SIG-M5 treated with dmso at 0.1 percent for 504 hours (cell line): ENCODE measurements around the gene HS3ST5.
"Not testable (repeated sequence)": the region's sequence is repeated elsewhere in the genome, so short reads cannot be mapped to it uniquely, and the experiment has no call there.

ENCODE experiments used
- DNase-seq: peaks from one replicate; lab custom pipeline; 2025; ENCODE audit not compliant: unreplicated experiment; lab: John Stamatoyannopoulos, UW

The HS3ST5 gene

DNA sequence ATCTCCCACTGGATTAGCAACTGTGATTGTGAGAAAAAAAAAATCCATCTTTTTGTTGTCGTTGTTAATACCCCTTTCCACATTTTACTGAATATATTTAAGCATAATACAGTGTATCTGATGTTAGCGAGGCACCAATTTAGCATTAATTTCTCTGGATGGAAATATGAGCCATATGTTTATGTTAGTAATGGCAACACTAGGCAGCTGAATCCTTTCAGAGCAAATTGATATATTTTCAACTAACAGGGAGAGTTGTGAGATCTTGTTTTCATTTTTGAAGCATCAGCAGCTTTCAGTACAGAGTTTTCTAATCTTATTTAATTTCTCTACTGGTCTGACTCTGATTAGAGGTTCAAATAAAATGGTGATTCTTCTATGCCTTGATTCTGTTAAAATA is 287.1 kb downstream of the HS3ST5 start:
- no peak for DNase-seq

DNA sequence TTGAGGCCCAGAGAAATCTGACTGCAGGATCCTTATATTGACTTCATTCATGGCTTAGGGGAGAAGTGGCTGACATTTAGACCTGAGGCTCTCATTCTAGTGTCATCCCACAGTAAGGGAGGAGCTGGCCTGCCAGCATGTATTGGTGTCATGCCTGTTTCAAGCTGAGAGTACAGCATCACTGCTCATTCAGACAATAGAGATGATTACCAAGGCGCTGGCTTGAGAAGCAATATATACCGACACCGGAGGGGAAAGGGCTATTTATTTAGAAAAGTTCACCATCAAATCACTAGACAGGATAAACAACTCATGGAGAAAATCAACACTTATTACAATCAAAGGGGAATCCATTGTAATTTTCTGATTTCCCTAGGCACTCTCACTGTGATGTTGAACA is 287.5 kb downstream of the HS3ST5 start:
- DNase-seq, result no peak

DNA sequence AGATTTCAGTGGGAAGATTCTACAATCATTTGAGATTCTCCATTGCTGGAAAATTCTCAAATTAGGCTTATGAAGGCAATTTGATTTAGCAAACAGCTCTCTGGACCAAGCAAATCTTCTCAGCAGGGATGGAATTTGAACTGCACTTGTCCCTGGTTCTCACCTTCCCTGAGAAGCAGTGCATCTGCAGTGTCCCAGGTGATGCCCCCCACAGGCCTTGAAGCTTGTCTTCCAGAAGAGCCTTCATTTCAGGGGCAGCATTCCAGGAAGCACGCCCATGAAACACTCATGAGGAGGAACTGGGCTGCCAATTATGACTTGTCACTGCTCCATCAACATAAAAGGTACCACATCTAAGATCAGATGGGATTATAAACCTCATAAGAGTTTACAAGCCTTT is 289.0 kb downstream of the HS3ST5 start:
- DNase-seq, result no peak

DNA sequence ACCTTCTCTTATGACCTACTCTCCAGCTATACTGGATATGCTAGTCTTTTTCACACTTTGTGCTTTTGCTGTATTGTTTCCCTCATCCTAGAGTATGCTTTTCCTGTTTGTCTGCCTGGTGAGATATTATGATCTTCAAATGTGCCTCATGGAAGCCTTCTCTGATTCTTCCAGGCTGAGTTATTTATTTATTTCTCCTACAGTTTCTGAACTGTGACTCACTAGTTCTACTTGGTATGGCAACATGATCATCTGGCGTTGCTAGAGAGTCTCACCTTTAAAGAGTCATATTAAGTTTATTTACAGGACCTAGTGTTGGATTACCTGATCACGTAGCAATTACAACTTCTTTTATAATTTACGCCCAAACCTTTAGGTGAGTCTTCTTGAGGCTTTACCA is 290.7 kb downstream of the HS3ST5 start:
- no peak for DNase-seq

DNA sequence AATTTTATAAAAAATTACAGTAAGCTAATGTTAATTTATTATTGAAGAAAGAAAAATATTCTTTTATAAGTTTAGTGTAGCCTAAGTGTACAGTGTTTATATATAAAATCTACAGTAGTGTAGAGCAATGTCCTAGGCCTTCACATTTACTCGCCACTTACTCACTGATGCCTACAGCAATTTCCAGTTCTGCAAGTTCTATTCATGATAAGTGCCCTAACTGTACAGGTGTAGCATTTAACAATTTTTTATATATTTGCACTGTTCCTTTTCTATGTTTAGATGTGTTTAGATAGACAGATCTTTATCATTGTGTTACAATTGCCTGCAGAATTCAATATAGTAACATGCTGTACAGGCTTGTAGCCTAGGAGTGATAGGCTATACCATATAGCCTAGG is 291.8 kb downstream of the HS3ST5 start:
- DNase-seq, result peak; percentile 38

DNA sequence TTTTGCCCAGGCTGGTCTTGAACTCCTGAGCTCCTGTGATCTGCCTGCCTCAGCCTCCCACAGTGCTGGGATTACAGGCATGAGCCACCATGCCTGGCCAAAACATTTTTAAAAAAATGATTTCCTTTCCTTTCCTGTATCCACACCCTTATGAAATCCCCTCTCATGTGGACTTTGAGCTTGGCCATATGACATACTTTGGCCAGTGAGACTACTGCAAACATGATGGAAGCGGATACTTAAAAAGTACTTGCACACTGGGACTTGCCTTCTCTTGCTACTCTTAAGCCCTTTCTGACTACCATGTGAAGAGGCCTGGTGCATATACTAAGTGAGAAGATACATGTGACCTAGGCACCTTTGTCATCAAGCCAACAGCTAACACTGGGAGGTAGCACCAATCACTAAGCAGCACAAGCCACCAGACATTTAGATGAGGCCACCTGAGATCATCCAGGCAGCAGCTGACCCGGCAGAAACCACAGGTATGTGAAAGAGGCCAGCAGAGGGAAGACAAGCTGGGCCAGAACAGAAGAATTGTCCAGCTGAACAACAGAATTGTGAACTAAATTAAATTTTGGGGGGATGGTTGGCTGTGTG is 293.4 kb downstream of the HS3ST5 start:
- DNase-seq, result no peak

DNA sequence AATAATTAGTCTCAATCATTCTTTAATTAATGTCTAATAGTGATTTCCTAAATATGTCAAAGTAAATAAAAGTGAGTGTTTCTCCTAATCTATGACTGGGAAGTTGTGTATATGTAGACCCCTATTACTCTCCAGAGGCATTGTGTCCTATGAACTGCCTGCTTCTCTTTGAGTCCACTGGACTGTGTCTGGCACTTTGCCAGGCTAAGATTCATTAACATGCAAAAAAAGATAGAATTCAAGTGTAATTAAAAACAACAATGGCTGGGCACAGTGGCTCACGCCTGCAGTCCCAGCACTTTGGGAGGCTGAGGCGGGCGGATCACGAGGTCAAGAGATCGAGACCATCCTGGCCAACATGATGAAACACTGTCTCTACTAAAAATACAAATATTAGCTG is 298.3 kb downstream of the HS3ST5 start:
- DNase-seq, result not testable (repeated sequence)

DNA sequence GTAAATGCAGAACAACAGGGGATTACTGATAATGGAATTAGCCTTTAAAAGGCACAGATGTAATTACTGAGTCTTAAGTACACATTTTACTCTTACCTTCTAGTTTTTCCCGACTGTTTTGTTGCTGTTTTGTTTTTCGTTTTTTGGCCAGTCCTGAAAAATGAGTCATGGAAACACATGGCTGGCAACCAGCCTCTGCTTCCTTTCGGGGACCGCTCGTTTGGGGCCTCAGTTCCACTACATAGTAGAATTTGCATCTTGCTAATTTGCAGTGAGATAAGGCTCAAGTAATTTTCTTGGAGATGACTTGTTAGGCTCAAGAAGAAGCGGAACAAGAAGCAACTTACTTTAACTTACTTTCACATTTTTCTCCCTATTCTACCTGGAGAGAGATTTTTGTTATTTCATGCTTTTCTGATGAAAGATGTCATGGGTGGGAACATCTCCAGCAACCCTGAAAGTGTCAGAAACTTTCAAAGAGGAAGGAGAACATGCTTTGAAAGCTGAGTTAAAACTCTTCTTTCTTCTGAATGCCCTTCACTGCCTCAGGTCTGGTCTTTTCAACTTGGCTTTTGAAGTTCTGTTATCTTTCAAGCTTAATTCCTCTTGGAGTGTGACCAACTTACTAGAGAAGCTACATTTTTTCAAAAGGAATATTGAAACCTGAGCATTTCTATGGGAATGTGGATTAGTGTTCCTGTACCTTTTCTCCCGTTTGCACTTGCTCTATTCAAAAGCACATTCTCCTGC is 300.4 kb downstream of the HS3ST5 start:
- no peak for DNase-seq

DNA sequence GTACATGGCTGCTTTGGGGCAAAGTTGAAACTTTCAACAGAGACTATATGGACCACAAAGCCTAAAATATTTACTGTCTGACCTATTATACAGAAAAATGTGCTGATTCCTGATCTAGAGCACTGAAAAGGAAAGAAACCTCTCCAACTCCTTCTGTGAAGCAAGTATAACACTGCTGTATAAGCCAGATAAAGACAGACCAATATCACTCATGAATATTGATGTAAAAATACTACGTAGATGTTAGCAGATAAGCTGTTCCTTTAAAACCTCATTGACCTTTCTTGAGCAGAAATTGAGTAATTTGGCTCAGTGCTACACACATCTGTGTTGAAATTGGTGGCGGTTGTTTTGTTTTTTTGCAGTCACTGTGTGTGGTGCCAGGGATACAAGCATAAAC is 302.0 kb downstream of the HS3ST5 start:
- DNase-seq, result no peak

DNA sequence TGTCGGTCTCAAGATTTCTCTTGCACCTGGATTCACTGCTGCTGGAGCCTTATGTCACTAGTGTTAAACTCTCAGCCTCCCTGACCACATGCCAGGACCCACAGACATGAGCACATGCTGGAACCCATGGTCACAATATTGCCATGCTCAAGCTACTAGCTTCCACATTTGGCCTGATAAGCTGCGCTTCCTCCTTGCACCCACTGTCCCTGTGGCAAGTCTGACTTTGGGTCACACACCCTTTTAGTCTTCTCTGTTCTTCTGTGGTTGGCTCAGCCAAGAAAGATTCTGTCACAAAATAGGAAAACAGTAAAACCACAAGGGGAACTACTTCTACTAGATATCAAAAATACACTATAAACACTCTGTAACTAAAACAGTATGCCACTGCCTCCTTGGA is 303.0 kb downstream of the HS3ST5 start:
- DNase-seq, result no peak

DNA sequence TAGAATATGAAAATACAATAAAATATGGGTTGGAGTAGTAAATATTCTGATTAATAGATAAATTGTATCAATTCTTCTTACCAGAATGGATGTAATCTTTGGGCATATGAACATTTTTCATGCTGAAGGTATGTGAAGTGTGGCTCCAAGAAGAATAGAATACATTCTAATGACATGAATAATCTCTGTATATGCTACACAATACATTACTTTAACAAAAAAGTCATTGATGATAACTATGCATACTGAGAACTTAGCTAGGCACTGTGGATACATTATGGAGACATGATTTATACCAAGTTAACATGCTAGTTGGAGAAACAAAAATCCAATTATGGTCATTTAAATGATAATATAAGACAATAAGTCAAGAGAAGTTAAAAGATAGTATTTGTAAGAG is 309.2 kb downstream of the HS3ST5 start:
- DNase-seq, result no peak

DNA sequence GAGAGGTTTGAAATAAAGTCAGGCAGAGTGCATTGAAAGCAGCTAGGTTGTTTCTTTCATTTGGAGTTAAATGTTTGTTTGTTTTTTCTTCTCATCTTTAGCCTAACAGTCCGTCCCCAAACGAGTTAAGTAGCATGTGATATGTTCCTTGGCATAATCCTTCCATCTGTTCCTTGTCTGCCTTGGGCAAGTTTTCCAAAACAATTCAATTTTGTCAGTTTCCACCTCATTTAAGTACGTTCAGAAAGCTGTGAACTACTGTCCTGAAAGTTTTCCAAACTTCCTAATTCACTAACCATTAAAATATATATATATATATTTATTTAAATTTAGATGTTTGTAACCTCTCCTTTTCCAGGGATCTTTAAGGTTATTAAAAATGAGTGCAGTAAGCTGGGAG is 310.1 kb downstream of the HS3ST5 start:
- no peak for DNase-seq

DNA sequence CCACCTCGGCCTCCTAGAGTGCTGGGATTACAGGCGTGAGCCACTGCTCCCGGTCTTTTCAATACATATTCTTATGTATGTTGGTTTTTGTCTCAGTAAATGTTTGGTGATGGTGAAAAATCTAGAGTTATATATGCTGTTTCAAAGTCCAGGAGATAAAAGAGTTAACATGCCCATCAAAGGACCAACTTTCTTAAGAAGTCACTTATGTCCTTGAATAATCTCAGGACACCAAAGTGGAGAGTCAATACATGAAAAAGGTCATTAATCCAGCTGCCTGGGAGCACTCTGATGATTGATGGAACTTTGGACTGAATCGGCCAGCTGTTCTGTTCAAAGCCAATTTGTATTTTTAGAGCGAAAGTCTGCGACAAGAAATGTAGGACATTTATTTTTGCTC is 312.1 kb downstream of the HS3ST5 start:
- DNase-seq, result no peak

DNA sequence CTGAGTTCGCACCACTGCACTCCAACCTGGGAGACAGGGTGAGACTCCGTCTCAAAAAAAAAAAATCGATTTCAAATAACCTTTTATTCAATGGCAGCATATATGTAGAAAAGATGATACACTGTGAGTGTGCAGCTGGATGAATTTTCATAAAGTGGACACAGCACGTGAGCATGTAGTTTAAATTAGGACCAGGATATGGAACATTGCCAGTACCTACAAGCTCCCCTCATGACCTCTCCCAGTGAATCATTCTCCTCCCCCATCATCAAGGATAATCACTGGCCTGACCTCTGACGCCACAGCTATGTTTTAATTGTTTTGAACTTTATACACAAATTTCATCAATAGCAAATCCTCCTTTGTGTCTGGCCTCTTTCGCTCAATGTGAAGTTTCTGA is 318.1 kb downstream of the HS3ST5 start:
- DNase-seq, result no peak

DNA sequence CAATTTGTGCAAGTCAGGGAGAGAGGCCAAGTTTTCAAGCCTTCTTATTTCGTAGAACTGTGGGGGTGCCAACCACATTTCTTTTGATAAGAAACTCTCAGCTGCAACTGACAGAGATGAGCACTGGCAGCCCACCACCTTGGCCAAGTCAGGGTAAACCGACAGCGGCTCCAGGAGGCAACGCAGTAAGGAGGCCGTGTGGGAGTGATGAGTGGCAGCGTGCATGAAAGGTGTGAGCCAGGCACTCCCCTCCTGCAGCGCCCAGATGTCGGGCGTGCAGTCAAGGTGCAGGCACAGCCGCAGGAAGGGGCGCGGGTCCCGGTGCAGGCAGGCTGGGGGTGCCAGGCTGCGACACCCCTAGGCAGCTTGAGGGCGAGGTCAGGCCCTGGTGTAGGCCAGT is 322.6 kb downstream of the HS3ST5 start:
- DNase-seq, result no peak

DNA sequence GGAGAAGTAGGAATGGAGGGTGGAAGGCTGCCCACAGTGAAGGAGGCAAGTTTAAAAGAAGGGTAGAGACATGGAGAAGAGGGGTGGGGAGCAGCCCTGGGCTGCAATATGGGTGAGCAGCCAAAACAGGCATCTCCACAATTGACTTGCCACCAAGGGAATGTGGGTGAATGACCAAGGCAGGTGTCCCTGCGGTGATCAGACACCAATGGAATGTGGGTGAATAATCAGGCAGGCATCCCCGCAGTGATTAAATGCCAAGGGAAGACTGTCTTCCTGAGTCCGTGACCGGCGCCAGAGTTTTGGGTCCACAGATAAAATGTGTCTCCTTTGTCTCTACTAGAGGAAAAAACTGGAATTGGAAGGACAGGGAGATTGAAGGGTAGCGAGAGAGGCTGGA is 325.7 kb downstream of the HS3ST5 start:
- DNase-seq, result not testable (repeated sequence)

DNA sequence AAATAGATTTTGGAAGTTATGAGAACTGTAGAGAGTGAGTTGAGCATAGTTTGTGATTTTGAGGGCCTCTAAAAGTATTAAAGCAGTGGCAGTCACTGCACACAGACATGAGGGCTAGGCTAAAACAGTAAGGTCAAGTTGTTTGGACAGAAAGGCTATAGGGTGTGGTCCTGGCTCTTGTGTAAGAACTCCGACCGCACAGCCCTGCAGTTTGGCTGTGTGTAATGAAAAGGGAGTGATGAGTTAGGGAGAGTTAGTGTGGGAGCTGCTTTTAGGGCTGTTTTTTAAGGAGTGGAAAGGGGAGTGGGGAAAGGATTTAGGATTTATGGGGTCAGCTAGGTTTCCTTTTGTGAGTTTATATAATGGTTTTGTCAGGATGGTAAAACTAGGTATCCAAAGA is 328.7 kb downstream of the HS3ST5 start:
- not testable (repeated sequence) for DNase-seq

DNA sequence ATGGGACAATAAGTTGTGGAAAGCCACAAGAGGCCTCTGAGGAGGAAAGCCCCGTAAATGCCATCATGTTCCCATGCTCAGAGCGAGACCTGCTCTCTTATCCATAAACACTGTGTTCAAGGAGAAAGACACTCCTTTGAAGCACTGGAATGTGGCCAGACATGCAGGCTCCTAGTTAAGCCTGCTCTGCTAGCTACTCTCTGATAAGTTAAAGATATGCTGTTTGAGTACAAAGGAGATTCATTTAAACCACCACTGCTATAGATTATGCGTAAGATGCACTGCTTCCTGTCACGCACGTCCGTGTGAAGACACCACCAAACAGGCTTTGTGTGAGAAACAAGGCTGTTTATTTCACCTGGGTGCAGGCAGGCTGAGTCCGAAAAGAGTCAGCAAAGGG is 331.3 kb downstream of the HS3ST5 start:
- DNase-seq, result not testable (repeated sequence)

DNA sequence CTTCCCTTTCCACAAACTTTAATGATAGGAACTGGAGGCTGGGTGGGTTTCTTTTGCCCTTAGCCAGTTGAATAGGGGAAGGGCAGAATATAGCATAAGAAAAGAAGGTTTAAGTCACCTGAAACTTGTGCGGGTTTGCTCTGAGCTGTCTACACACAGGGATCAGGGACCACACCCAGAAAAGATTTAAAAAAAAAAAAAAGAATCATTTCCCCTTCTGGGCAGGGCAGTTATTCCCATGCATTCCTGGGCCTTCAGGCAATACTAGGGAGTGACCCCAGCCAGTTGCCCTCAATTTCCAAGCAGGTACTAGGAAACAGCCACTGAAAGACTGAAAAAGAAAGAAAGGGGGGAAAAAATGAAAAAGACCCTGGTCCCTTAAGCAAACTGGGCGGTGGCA is 332.3 kb downstream of the HS3ST5 start:
- no peak for DNase-seq

DNA sequence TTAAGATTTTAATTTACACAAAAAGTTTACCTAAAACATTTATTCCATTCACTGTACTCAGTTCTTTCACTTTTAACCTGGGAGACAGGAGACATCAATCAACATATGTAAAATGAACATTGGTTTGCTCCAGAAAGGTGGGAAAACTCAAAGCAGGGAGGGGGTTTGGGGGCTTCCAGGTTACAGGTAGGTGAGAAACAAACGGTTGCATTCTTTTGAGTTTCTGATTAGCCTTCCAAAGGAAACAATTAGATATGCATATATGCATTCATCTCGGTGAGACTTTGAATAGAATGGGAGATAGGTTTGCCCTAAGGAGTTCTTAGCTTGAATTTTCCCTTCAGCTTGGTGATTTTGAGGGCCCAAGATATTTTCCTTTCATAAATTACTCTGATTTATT is 333.6 kb downstream of the HS3ST5 start:
- no peak for DNase-seq

DNA sequence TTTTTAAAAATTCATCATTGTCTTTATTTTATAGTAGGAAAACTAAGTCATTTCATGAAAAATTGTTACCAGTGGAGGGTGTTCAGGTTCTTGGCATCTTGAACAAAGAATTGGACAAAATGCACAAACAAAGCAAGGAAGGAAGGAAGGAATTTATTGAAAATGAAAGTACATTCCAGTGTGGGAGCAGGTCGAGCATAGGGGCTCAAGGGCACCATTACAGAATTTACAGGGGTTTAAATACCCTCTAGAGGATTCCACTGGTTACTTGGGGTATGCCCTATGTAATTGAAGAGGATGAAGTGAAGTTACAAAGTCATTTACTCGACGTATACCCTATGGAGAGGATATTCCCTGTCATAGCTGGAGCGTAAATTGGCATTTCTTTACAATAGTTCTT is 334.5 kb downstream of the HS3ST5 start:
- no peak for DNase-seq

DNA sequence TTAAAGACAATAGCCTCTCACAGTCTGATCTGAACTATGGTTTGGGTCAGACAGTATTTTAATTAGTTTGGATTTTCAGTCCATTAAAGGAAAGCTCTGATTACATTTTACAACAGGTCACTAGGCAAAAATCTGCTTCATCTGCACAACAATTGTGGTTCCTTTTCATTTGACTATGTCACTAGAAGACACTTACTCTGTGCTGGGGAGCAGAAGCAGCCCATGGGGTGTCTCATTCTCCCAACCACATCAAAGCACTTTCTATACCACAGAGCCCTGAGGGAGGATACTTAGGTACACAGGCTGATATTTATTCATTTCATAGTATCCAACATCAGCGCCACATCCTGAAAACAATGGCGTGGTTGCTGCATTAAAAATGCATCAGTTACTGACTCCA is 335.3 kb downstream of the HS3ST5 start:
- no peak for DNase-seq
